HCT116 (cell line): ENCODE results near the gene DVL1. TPM values are rescaled to one million over a fixed set of nuclear protein-coding genes. Genes with fewer than 3 reads are reported as not detected.

Experiments used
- ATAC-seq: fragments of 200-7000 bp; cut with Tn5 transposase; 2 replicates; pipeline ENCODE4 v1.9.1; 2020; ENCODE audit warnings: mild to moderate bottlenecking, moderate library complexity
- BruUV-seq: library from RNA; stranded (reverse); fragments of 400-500 nt; replicated peaks from 2 replicates; lab custom pipeline; 2021; lab: Mats Ljungman, UMichigan
- CTCF ChIA-PET: fragments of 300-600 bp; sonication (Branson Sonifier 250); formaldehyde crosslinking; loops from one replicate; lab custom pipeline; 2021; ENCODE audit warnings: antibody characterized with exemption; lab: Charles Lee
- POLR2A ChIA-PET: fragments of 300-600, 350-600 bp; sonication (Branson Sonifier 250); formaldehyde crosslinking; loops from one replicate; lab custom pipeline; 2021; ENCODE audit warnings: antibody characterized with exemption; lab: Charles Lee
- RAD21 ChIA-PET, 2 experiments: fragments of 300-600 bp; sonication (Branson Sonifier 250); formaldehyde crosslinking; loops; one replicate each; lab custom pipeline; 2023; ENCODE audit warnings: low total read pairs in 2 of 2; ENCODE audit not compliant: uncharacterized antibody in 2 of 2, unreplicated experiment in 2 of 2, low non-redundant PET in 1 of 2; lab: Charles Lee
- DNase-seq: peaks from one replicate; pipeline ENCODE4 v3.0.0-alpha.2; 2010; ENCODE audit warnings: low read depth, low spot score
- H2AFZ ChIP-seq: fragments of 200-600 bp; shearing (Covaris generic), sonication (generic); 2 replicates; pipeline ENCODE4 v1.6.1; 2017; ENCODE audit warnings: low read depth, mixed run types, mixed read lengths, antibody characterized with exemption, low read length; ENCODE audit not compliant: poor library complexity, severe bottlenecking
- H3K27ac ChIP-seq: 2 replicates; pipeline ENCODE4 v1.5.1; 2012; ENCODE audit warnings: low read depth, low read length
- H3K27me3 ChIP-seq: fragments of 200-600 bp; sonication (generic); 2 replicates; pipeline ENCODE4 v1.6.1; 2016; ENCODE audit warnings: mixed run types, low read length, mixed read lengths; ENCODE audit not compliant: insufficient read depth
- H3K36me3 ChIP-seq, 2 experiments: fragments of 200-500 bp in 1 of 2; fragments of 200-600 bp in 1 of 2; sonication (Bioruptor generic) in 1 of 2; sonication (generic) in 1 of 2; 2 replicates each; pipeline versions ENCODE4 v1.5.1 to v1.6.1; 2014 to 2016; ENCODE audit warnings: low read length in 2 of 2, inconsistent platforms in 1 of 2, mixed read lengths in 1 of 2, mixed run types in 1 of 2; ENCODE audit not compliant: insufficient read depth in 2 of 2, control insufficient read depth in 1 of 2
- H3K4me1 ChIP-seq, 2 experiments: fragments of 200-600 bp in 1 of 2; sonication (generic) in 1 of 2; 2 replicates each; pipeline versions ENCODE4 v1.5.1 to v1.6.1; 2012 to 2017; ENCODE audit warnings: low read length in 2 of 2, inconsistent platforms in 1 of 2, mild to moderate bottlenecking in 1 of 2, mixed read lengths in 1 of 2, mixed run types in 1 of 2, moderate library complexity in 1 of 2; ENCODE audit not compliant: insufficient read depth in 2 of 2, control insufficient read depth in 1 of 2
- H3K4me2 ChIP-seq: fragments of 200-600 bp; sonication (generic); 2 replicates; pipeline ENCODE4 v1.6.1; 2017; ENCODE audit warnings: mixed run types, low read length, mixed read lengths
- H3K4me3 ChIP-seq, 2 experiments: fragments of 200-600 bp in 1 of 2; sonication (generic) in 1 of 2; replicated peaks in 1 of 2; 2 replicates each; pipeline ENCODE4 v1.5.1; 2011 to 2016; ENCODE audit warnings: low read length in 2 of 2, control low read depth in 1 of 2, low read depth in 1 of 2, mild to moderate bottlenecking in 1 of 2, mixed read lengths in 1 of 2, mixed run types in 1 of 2
- H3K79me2 ChIP-seq: fragments of 200-600 bp; sonication (generic); 2 replicates; pipeline ENCODE4 v1.6.1; 2017; ENCODE audit warnings: mild to moderate bottlenecking, mixed run types, low read length, moderate library complexity, mixed read lengths; ENCODE audit not compliant: insufficient read depth
- H3K9ac ChIP-seq: fragments of 200-600 bp; sonication (generic); 2 replicates; pipeline ENCODE4 v1.6.1; 2016; ENCODE audit warnings: low read length, mixed read lengths
- H3K9me2 ChIP-seq: fragments of 200-600 bp; sonication (generic), shearing (Covaris generic); 2 replicates; pipeline ENCODE4 v1.6.1; 2017; ENCODE audit warnings: mixed run types, mild to moderate bottlenecking, moderate library complexity; ENCODE audit not compliant: insufficient read depth
- H3K9me3 ChIP-seq, 2 experiments: fragments of 200-500 bp in 1 of 2; fragments of 200-600 bp in 1 of 2; sonication (Bioruptor generic) in 1 of 2; sonication (generic) in 1 of 2; 2 replicates each; pipeline ENCODE4 v1.6.1; 2014 to 2017; ENCODE audit warnings: low read length in 2 of 2, mixed read lengths in 2 of 2, inconsistent platforms in 1 of 2, low read depth in 1 of 2, mild to moderate bottlenecking in 1 of 2, mixed run types in 1 of 2, moderate library complexity in 1 of 2; ENCODE audit not compliant: control insufficient read depth in 1 of 2, insufficient read depth in 1 of 2
- H4K20me1 ChIP-seq: fragments of 200-600 bp; sonication (generic), shearing (Covaris generic); 2 replicates; pipeline ENCODE4 v1.6.1; 2017; ENCODE audit warnings: mixed run types, mild to moderate bottlenecking, moderate library complexity; ENCODE audit not compliant: insufficient read depth
- CBX3 ChIP-seq: IDR thresholded peaks from 2 replicates; pipeline ENCODE4 v1.6.1; 2012; ENCODE audit warnings: low read depth
- EZH2 ChIP-seq: fragments of 200-600 bp; sonication (generic); IDR thresholded peaks from 2 replicates; pipeline ENCODE4 v1.6.1; 2017; ENCODE audit warnings: antibody characterized with exemption, mixed run types
- EZH2phosphoT487 ChIP-seq: fragments of 200-600 bp; IDR thresholded peaks from 2 replicates; pipeline ENCODE4 v1.6.1; 2018; ENCODE audit warnings: antibody characterized with exemption, borderline replicate concordance
- RAD21 ChIP-seq: IDR thresholded peaks from 2 replicates; pipeline ENCODE4 v1.6.1; 2012; ENCODE audit warnings: low read depth, mild to moderate bottlenecking
- SRF ChIP-seq: IDR thresholded peaks from 2 replicates; pipeline ENCODE4 v1.6.1; 2012; ENCODE audit warnings: low read depth
- TCF7L2 ChIP-seq: IDR thresholded peaks from 2 replicates; pipeline ENCODE4 v1.7.0; 2011; ENCODE audit warnings: borderline replicate concordance, inconsistent platforms; ENCODE audit not compliant: insufficient read depth, insufficient read length; ENCODE audit errors: extremely low read depth
- ZFX ChIP-seq: fragments of 450-650 bp; IDR thresholded peaks from 2 replicates; pipeline ENCODE4 v1.6.1; 2017
- ZNF274 ChIP-seq: fragments of 200-500 bp; sonication (Bioruptor generic); IDR thresholded peaks from 2 replicates; pipeline ENCODE4 v1.6.1; 2014; ENCODE audit warnings: mild to moderate bottlenecking, low read depth, low read length, inconsistent platforms
- intact Hi-C: fragments of 100-400 bp; cut with micrococcal nuclease; formaldehyde crosslinking; loops from 2 replicates; pipeline ENCODE4 v1.10.0; 2022
- total RNA-seq: library from RNA; stranded (reverse); gene quantifications from one replicate; pipeline ENCODE4 v1.2.1, GENCODE V29; 2021; ENCODE audit not compliant: unreplicated experiment
- TF ChIP-seq, protein P1 (sequence below): IDR thresholded peaks from 2 replicates; pipeline ENCODE4 v1.6.1; 2011; ENCODE audit warnings: mild to moderate bottlenecking, low read length, moderate library complexity; ENCODE audit not compliant: insufficient replicate concordance; ENCODE audit errors: extremely low read depth

DVL1 gene
- total RNA-seq, 1 experiment from 2014 or later = 160 TPM

- Histone ChIP-seq H3K9me2 (no peaks in the 10 kb centered on the region), H3K27me3 (no peaks in the 10 kb centered on the region), H3K79me2 (peaks cover 88% of the 10 kb centered on the region), H3K36me3 (peaks cover 19 to 39% of the 10 kb centered on the region in 2 experiments), H3K4me2 (no peak overlapping the region), H3K9ac (no peak overlapping the region), H4K20me1 (peaks cover 5% of the 10 kb centered on the region; the same call in 1 of the 2 replicates), H3K9me3 (no peaks in the 10 kb centered on the region), H3K27ac (peak overlapping the region; percentile 29; the same call in 1 of the 2 replicates), H3K4me3 (no peak overlapping the region), H2AFZ (no peak overlapping the region), H3K4me1 (peaks cover 20 to 42% of the 10 kb centered on the region in 2 experiments)
- DNase-seq (no peak), ATAC-seq (no peak)
- TF ChIP-seq ZNF274 (no peak), ZFX (no peak), SRF (no peak), RAD21 (no peak), CBX3 (no peak), EZH2 (no peak), TCF7L2 (no peak), EZH2phosphoT487 (no peak)
- TF ChIP-seq, protein P1, sequence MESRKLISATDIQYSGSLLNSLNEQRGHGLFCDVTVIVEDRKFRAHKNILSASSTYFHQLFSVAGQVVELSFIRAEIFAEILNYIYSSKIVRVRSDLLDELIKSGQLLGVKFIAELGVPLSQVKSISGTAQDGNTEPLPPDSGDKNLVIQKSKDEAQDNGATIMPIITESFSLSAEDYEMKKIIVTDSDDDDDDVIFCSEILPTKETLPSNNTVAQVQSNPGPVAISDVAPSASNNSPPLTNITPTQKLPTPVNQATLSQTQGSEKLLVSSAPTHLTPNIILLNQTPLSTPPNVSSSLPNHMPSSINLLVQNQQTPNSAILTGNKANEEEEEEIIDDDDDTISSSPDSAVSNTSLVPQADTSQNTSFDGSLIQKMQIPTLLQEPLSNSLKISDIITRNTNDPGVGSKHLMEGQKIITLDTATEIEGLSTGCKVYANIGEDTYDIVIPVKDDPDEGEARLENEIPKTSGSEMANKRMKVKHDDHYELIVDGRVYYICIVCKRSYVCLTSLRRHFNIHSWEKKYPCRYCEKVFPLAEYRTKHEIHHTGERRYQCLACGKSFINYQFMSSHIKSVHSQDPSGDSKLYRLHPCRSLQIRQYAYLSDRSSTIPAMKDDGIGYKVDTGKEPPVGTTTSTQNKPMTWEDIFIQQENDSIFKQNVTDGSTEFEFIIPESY = no peak
- POLR2A ChIA-PET = no interaction called here
- CTCF ChIA-PET = no interaction called here
- intact Hi-C loops = no loop called here
- BruUV-seq = no TSS peak
- RAD21 ChIA-PET = no interaction called here
Observed at GRCh38 chr1:1313500-1314236, 35.5 kb downstream of the DVL1 start.
